ENCODE measurements around the gene PPME1.

- TF ChIP-seq TAF1 (IDR thresholded peaks at IDR 0.05; ENCODE audit: borderline replicate concordance, low read depth, low read length) = no peak
- no peak for TF ChIP-seq POLR2A (IDR thresholded peaks at IDR 0.05; ENCODE audit: low read depth, low read length)
Observed at GRCh38 chr11:74133436-74133835, 37.7 kb upstream of the PPME1 start.
